HG02840 (cell line): ENCODE results near the gene PHKG2.

Source experiments
- ATAC-seq: cut with Tn5 transposase; IDR thresholded peaks from one replicate; pipeline ENCODE4 v1.9.1; 2021; ENCODE audit warnings: mild to moderate bottlenecking, moderate library complexity, moderate number of reproducible peaks; ENCODE audit not compliant: unreplicated experiment, low FRiP score

The PHKG2 gene

DNA sequence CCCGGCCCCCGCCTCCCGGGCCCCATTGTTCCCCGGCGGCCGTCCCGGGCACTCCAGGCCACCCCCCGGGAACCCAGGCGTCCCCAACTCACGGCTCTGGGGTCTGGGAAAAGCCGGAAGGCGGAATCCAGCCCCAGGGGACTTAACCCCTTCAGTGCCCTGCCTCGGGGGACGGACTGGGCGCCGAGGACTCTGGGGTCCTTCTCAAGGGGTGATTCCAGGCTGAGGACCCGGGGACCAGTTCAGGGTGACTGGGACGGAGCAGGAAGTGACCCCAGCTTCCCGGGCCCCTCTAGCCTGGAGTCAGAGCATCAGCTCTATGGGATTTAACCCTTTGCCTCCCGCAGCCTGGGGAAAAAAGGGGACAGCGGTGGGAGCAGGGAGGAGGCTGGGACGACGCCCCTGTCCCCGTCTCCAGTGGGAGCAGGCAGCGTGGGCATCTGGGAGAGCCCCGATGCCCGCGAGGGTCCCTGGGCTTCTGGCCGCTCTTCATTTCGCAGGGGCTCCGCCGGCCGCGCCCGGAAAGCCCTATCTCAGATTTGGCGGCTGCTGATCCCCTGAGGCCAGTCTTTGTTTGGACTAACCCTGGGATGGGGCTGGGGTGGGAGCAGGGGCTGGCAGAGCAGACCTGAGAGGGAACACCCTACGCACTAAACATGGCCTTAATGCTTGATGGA is 38.8 kb downstream of the PHKG2 start, which contains the start of gene ZNF629:
Gene ZNF629 (minus strand): TSS at position 270 of the 677 bp plus-strand sequence. CDS start 2,723 bp downstream, outside the sequence.
- no peak for ATAC-seq

DNA sequence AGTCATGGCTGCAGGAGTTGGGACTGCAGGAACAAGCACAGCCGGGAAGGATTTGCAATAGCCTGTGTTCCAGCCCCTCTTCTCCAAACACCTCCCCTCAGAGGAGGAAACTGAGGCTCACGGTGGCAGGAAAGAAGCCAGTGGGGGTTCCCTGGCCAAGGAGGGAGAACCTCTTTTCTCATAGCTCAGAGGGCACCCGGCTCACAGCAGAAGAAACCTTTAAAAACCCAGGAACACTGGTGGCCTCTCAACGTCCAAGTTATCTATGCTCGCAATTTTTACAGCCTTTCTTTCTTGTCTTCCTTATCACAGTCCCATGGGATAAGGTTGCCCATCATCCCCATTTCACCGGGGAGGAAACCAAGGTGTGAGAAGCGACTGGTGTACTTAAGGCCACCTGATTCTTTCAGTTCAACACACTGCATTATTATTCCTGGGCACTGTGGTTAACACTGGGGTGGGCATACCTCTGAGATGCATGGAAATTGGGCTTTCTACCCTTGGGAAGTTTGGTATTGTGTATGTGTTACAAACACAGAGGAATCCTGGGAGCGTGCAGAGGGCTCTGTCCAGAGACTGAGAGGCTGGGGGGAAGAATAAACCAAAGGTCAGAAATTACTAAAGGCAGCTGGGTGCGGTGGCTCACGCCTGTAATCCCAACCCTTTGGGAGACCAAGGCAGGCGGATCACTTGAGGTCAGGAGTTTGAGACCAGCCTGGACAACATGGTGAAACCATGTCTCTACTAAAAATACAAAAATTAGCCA is 39.6 kb downstream of the PHKG2 start:
- ATAC-seq = no peak

GRCh38 chr16:30793508-30794069 is 45.4 kb downstream of the PHKG2 start:
- no peak for ATAC-seq

DNA sequence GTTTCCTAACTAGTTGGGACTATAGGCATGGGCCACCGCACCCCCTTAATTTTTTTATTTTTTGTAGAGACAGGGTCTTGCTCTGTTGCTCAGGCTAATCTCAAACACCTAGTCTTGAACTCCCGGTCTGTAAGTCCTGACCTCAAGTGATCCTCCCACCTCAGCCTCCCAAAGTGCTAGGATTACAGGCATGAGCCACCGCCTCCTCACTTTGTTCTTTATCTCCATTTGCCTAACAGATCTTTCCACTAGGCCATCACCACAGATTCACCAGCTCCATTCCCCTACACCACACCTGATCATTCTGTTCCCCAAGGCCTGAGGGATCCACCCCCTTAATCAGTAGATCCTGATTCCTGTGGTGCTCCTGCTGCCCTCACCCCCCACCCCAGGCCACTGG is 46.4 kb downstream of the PHKG2 start:
- no peak for ATAC-seq

- no peak for ATAC-seq
These were observed 49.6 kb downstream of the PHKG2 start for GRCh38 chr16:30797670-30798309.
